NCI-H446 treated with DMSO at 0.1 percent for 48 hours (cell line): ENCODE data around the gene ING2.
"Not testable (repeated sequence)": the region's sequence is repeated elsewhere in the genome, so short reads cannot be mapped to it uniquely, and the experiment has no call there.

Experiments used
- DNase-seq: peaks from one replicate; lab custom pipeline; 2025; lab: John Stamatoyannopoulos, UW

ING2 gene

DNA sequence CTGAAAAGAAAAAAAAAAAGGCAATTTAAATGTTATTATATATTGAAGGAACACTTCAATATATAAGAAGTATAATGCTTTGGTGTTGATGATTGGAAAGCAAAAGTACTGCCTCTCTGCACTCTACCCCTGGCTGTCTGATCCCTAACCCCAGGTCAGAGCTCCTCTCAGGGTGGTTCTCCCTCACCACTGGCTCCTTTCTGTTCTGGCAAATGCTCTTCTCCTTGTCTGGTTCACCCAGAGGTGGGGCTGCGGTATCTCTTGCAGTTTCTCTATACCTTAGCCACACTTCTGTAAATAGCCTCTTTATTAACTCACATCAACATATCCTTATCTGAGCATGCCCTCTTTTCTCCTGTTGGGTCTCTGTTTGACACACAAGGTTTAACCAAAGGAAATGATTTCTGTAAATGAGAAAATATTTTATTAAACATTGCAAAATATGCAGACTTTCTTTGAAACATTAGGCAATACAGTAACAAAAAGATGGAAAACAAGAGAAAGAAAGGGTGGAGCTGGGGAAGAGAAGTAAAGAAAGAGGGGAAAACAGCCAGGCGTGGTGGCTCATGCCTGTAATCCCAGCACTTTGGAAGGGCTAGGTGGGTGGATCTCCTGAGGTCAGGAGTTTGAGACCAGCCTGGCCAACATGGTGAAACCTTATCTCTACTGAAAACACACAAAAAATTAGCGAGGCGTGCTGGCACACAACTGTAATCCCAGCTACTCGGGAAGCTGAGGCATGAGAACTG is 45.7 kb downstream of the ING2 start:
- no peak for DNase-seq

- DNase-seq, result no peak
Observed at GRCh38 chr4:183552274-183553146, 47.7 kb downstream of the ING2 start.

- not testable (repeated sequence) for DNase-seq
Observed at GRCh38 chr4:183553147-183553478, 48.3 kb downstream of the ING2 start.

DNA sequence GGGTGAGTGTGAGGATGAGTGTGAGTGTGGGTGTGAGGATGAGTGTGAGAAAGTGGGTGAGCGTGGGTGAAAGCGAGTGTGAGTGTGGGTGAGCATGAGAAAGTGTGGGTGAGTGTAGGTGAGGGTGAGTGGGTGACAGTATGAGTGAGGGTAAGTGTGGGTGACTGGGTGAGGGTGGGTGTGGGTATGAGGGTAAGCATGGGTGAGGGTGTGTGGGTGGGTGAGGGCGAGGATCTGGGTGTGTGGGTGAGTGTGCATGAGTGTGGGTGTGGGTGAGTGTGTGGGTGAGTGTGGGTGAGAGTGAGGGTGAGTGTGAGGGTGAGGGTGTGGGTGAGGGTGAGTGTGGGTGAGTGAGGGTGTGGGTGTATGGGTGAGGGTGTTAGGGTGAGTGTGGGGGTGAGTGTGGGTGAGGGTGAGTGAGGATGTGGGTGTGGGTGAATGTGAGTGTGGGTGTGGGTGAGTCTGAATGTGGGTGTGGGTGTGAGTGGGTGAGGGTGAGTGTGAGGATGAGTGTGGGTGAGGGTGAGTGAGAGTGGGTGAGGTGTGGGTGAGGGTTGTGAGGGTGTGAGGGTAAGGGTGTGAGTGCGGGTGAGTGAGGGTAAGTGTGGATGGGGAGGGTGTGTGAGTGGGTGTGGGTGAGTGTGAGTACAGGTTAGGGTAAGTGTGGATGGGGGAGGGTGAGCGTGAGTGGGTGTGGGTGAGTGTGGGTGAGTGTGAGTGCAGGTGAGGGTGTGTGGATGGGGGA is 48.9 kb downstream of the ING2 start:
- no peak for DNase-seq

GRCh38 chr4:183554346-183554686 is 49.5 kb downstream of the ING2 start:
- no peak for DNase-seq

GRCh38 chr4:183554878-183555585 is 50.2 kb downstream of the ING2 start:
- DNase-seq, result no peak

DNA sequence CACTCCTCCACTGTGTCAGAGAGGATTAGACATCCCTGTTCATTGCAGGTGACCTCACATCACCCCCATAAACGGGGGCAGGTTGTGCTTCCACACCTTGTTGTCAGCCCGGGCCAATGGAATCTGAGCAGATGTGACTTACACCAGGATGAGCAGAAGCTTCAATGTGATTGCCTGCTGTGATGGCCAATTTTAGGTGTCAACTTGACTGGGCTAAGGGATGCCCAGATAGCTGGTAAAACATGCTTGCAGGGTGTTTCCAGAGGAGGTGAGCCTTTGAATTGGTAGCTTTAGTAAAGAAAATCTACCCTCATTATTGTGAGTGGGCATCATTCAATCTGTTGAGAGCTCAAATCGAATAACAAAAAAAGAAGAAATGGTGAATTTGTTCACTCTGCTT is 52.1 kb downstream of the ING2 start:
- no peak for DNase-seq

GRCh38 chr4:183557611-183558010 is 52.8 kb downstream of the ING2 start:
- DNase-seq, result no peak

- DNase-seq, result no peak
Observed at GRCh38 chr4:183558873-183559272, 54.0 kb downstream of the ING2 start.

GRCh38 chr4:183561905-183562304 is 57.0 kb downstream of the ING2 start:
- DNase-seq, result no peak
